GM23338 (cell line): ENCODE results near the gene VEGFB. TPM values are rescaled to one million over a fixed set of nuclear protein-coding genes. Genes with fewer than 3 reads are reported as not detected.

Experiments
- CREB1 ChIP-seq: fragments of 250-450 bp; sonication (Bioruptor Pico); IDR thresholded peaks from 2 replicates; pipeline ENCODE4 v1.5.0; 2020; ENCODE audit warnings: low read depth, mild to moderate bottlenecking, moderate library complexity
- CTCF ChIP-seq, 2 experiments: fragments of 200-600 bp in 1 of 2; sonication (generic) in 1 of 2; conservative IDR thresholded peaks; 2 replicates each; pipeline versions ENCODE4 v1.5.1 to v1.6.1; 2016 to 2017; ENCODE audit warnings: antibody characterized with exemption in 2 of 2, low read depth in 2 of 2, mild to moderate bottlenecking in 2 of 2, moderate library complexity in 1 of 2
- EZH2 ChIP-seq: fragments of 200-600 bp; sonication (generic); IDR thresholded peaks from one replicate; pipeline ENCODE4 v1.8.0; 2017; ENCODE audit warnings: antibody characterized with exemption, mild to moderate bottlenecking, low read depth; ENCODE audit not compliant: unreplicated experiment
- JUNB ChIP-seq: IDR thresholded peaks from one replicate; pipeline ENCODE4 v1.6.1; 2016; ENCODE audit warnings: antibody characterized with exemption; ENCODE audit not compliant: unreplicated experiment
- ZNF114 ChIP-seq: fragments of 250-450 bp; sonication (Bioruptor Pico); IDR thresholded peaks from 2 replicates; pipeline ENCODE4 v1.5.0; 2020; ENCODE audit warnings: mild to moderate bottlenecking, moderate library complexity
- ZNF331 ChIP-seq: fragments of 250-450 bp; sonication (Bioruptor Pico); IDR thresholded peaks from 2 replicates; pipeline ENCODE4 v1.5.0; 2020; ENCODE audit warnings: low read depth, mild to moderate bottlenecking, moderate library complexity
- ZNF462 ChIP-seq: fragments of 250-450 bp; sonication (Bioruptor Pico); IDR thresholded peaks from 2 replicates; pipeline ENCODE4 v1.5.0; 2020; ENCODE audit warnings: mild to moderate bottlenecking, moderate library complexity
- polyA plus RNA-seq: library from polyadenylated mRNA; unstranded; fragments of >200 nt; fragmentation: Nextera tagmentation; extraction: Ambion mirVana; gene quantifications from 2 replicates; pipeline ENCODE4 v1.2.1, GENCODE V29; 2016
- total RNA-seq: library from RNA; depleted of rRNA; stranded (reverse); fragments of >200 nt; shearing (Covaris generic); gene quantifications from 2 replicates; pipeline ENCODE4 v1.2.3, GENCODE V29; 2014

Gene VEGFB
- total and polyA plus RNA-seq, 2 experiments from 2014 or later, result 20.8 to 25.8 TPM

- no peak for TF ChIP-seq ZNF462 (CRISPR knock-in tag)
- no peak for TF ChIP-seq CREB1 (CRISPR knock-in tag)
- TF ChIP-seq ZNF331 (CRISPR knock-in tag), result no peak
- no peak for TF ChIP-seq JUNB
- no peak for TF ChIP-seq ZNF114 (CRISPR knock-in tag)
- no peak for TF ChIP-seq CTCF (conservative IDR thresholded peaks at IDR 0.05; ENCODE audit: low read depth in 2 of 2)
- no peak for TF ChIP-seq EZH2
Observed at GRCh38 chr11:64283092-64283491, 48.7 kb downstream of the VEGFB start (continued).
